Measurements from ENCODE around the gene NCOA5.

Gene NCOA5

GRCh38 chr20:46011631-46012482 lies 77.9 kb downstream of the NCOA5 start:
- DNase-seq: no peak
